Parathyroid adenoma (tissue), 2 donors: ENCODE measurements around the gene EPAS1.

Source experiments
- H2AFZ ChIP-seq: fragments of 300-600 bp; sonication (generic); one replicate; pipeline ENCODE4 v1.7.0; 2017; ENCODE audit warnings: antibody characterized with exemption, mild to moderate bottlenecking
- H3K27ac ChIP-seq: fragments of 300-600 bp; sonication (generic); one replicate; pipeline ENCODE4 v1.7.0; 2017
- H3K27me3 ChIP-seq: fragments of 300-600 bp; sonication (generic); one replicate; pipeline ENCODE4 v1.7.0; 2017; ENCODE audit warnings: low read length; ENCODE audit not compliant: control insufficient read depth, insufficient read depth
- H3K36me3 ChIP-seq: fragments of 300-600 bp; sonication (generic); one replicate; pipeline ENCODE4 v1.7.0; 2017; ENCODE audit warnings: low read length; ENCODE audit not compliant: control insufficient read depth, insufficient read depth
- H3K4me1 ChIP-seq: fragments of 300-600 bp; sonication (generic); one replicate; pipeline ENCODE4 v1.7.0; 2017; ENCODE audit warnings: control low read depth
- H3K4me2 ChIP-seq: fragments of 300-600 bp; sonication (generic); one replicate; pipeline ENCODE4 v1.7.0; 2017; ENCODE audit warnings: low read length
- H3K4me3 ChIP-seq: fragments of 300-600 bp; sonication (generic); one replicate; pipeline ENCODE4 v1.7.0; 2017; ENCODE audit warnings: low read depth, low read length
- H3K79me2 ChIP-seq: fragments of 300-600 bp; sonication (generic); one replicate; pipeline ENCODE4 v1.7.0; 2017; ENCODE audit warnings: control low read depth
- H3K9ac ChIP-seq: fragments of 300-600 bp; sonication (generic); one replicate; pipeline ENCODE4 v1.7.0; 2017; ENCODE audit warnings: mild to moderate bottlenecking
- H3K9me3 ChIP-seq: fragments of 300-600 bp; sonication (generic); one replicate; pipeline ENCODE4 v1.7.0; 2017; ENCODE audit warnings: low read length; ENCODE audit not compliant: control insufficient read depth
- TF ChIP-seq, protein P1 (sequence below): fragments of 300-600 bp; sonication (generic); IDR thresholded peaks from one replicate; pipeline ENCODE4 v1.7.0; 2017; ENCODE audit warnings: antibody characterized with exemption, mild to moderate bottlenecking
- donor health status: primary hyperparathyroidism.

Gene EPAS1

DNA sequence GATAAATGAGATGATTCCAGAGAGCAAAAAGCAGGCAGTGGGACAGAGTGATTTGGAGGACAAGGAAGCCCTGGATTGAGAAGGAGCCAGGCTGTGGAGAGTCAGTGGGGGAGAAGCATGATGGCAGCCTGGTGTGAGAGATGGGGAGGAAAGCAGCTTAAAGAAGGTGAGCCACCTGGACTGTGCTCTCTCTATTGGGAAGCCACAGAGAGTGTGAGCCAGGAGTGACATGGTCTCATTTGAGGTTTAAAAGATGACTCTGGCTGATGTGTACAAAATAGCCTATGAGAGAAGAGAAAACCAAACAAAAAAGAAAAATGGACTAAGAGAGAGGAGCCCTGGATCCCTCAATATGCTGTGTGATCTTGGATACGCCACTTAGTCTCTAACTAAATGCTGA is 12.9 kb upstream of the EPAS1 start:
- Histone ChIP-seq H3K27me3 (no peaks in the 10 kb centered on the region), H3K4me2 (no peak overlapping the region), H2AFZ (no peak overlapping the region), H3K4me3 (no peak overlapping the region), H3K4me1 (peaks cover 3% of the 10 kb centered on the region), H3K9me3 (no peaks in the 10 kb centered on the region), H3K79me2 (no peaks in the 10 kb centered on the region), H3K36me3 (no peaks in the 10 kb centered on the region), H3K27ac (no peak overlapping the region), H3K9ac (no peak overlapping the region)
- TF ChIP-seq, protein P1, sequence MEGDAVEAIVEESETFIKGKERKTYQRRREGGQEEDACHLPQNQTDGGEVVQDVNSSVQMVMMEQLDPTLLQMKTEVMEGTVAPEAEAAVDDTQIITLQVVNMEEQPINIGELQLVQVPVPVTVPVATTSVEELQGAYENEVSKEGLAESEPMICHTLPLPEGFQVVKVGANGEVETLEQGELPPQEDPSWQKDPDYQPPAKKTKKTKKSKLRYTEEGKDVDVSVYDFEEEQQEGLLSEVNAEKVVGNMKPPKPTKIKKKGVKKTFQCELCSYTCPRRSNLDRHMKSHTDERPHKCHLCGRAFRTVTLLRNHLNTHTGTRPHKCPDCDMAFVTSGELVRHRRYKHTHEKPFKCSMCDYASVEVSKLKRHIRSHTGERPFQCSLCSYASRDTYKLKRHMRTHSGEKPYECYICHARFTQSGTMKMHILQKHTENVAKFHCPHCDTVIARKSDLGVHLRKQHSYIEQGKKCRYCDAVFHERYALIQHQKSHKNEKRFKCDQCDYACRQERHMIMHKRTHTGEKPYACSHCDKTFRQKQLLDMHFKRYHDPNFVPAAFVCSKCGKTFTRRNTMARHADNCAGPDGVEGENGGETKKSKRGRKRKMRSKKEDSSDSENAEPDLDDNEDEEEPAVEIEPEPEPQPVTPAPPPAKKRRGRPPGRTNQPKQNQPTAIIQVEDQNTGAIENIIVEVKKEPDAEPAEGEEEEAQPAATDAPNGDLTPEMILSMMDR, result no peak

DNA sequence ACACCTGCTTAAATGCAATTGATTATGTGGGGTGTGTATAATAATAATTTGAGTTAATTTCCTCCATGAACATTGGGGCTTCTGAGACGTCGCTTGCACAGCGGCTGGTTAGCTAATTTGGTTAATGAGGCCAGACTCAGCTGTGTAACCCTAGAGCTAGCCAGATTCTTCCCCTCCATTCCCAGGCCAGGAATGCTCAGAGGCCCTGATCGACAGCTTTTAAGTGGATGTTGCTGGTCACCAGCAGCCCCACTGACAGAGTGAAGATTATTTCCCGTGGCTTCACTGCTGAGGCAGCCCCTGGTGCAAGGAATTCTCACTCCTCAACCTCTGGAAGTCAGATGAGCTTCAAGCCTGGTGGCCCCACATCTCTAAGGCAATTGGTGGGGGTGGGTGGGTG is 12.4 kb upstream of the EPAS1 start:
- H3K4me3 ChIP-seq, result no peak overlapping the region
- H3K4me2 ChIP-seq, result no peak overlapping the region
- H3K9me3 ChIP-seq, result no peaks in the 10 kb centered on the region
- no peaks in the 10 kb centered on the region for H3K79me2 ChIP-seq
- TF ChIP-seq, protein P1, result no peak
- no peak overlapping the region for H3K27ac ChIP-seq
- H3K9ac ChIP-seq, result no peak overlapping the region
- H3K27me3 ChIP-seq, result no peaks in the 10 kb centered on the region
- H3K36me3 ChIP-seq, result no peaks in the 10 kb centered on the region
- peaks cover 3% of the 10 kb centered on the region for H3K4me1 ChIP-seq
- H2AFZ ChIP-seq, result no peak overlapping the region

- H3K9ac ChIP-seq, result no peak overlapping the region
- no peaks in the 10 kb centered on the region for H3K36me3 ChIP-seq
- H3K27me3 ChIP-seq, result no peaks in the 10 kb centered on the region
- no peak overlapping the region for H3K4me3 ChIP-seq
- H3K4me2 ChIP-seq, result no peak overlapping the region
- peaks cover 3% of the 10 kb centered on the region for H3K4me1 ChIP-seq
- H3K9me3 ChIP-seq, result no peaks in the 10 kb centered on the region
- TF ChIP-seq, protein P1, result no peak
- H3K27ac ChIP-seq, result no peak overlapping the region
- no peak overlapping the region for H2AFZ ChIP-seq
- H3K79me2 ChIP-seq, result no peaks in the 10 kb centered on the region
Observed at GRCh38 chr2:46286715-46287114, 10.5 kb upstream of the EPAS1 start.

- TF ChIP-seq, protein P1, result no peak
- no peak overlapping the region for H3K9ac ChIP-seq
- H2AFZ ChIP-seq, result no peak overlapping the region
- H3K4me1 ChIP-seq, result peaks cover 3% of the 10 kb centered on the region
- no peak overlapping the region for H3K27ac ChIP-seq
- H3K36me3 ChIP-seq, result no peaks in the 10 kb centered on the region
- H3K27me3 ChIP-seq, result no peaks in the 10 kb centered on the region
- H3K9me3 ChIP-seq, result no peaks in the 10 kb centered on the region
- H3K79me2 ChIP-seq, result no peaks in the 10 kb centered on the region
- no peak overlapping the region for H3K4me3 ChIP-seq
- no peak overlapping the region for H3K4me2 ChIP-seq
Observed at GRCh38 chr2:46290078-46290477, 7.1 kb upstream of the EPAS1 start.

GRCh38 chr2:46293466-46293865 is 3.7 kb upstream of the EPAS1 start:
- no peaks in the 10 kb centered on the region for H3K79me2 ChIP-seq
- no peaks in the 10 kb centered on the region for H3K9me3 ChIP-seq
- TF ChIP-seq, protein P1, result no peak
- H2AFZ ChIP-seq, result no peak overlapping the region
- no peaks in the 10 kb centered on the region for H3K4me1 ChIP-seq
- no peaks in the 10 kb centered on the region for H3K36me3 ChIP-seq
- H3K4me2 ChIP-seq, result no peak overlapping the region
- no peak overlapping the region for H3K9ac ChIP-seq
- no peak overlapping the region for H3K4me3 ChIP-seq
- no peak overlapping the region for H3K27ac ChIP-seq
- no peaks in the 10 kb centered on the region for H3K27me3 ChIP-seq
